ENCODE results near the gene SRP54.

DNA sequence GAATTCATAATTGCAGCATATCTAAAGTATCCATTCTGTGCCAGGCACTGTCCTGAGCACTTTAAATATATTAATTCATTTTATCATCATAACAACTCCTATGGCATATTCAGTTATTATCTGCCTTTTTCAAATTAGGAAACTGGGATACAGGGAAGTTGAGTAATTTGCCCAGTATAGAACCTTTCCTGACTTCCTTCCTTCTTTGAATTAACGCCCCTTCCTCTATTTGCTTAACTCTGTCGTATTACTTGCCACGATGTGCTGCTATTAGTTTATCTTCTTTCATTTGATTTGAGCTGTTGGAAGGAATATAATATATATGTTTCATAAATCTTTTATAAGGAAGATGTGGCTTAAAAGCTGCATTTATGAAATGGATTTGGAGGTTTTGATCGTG is 37.9 kb downstream of the SRP54 start:
- TF ChIP-seq, protein P1, sequence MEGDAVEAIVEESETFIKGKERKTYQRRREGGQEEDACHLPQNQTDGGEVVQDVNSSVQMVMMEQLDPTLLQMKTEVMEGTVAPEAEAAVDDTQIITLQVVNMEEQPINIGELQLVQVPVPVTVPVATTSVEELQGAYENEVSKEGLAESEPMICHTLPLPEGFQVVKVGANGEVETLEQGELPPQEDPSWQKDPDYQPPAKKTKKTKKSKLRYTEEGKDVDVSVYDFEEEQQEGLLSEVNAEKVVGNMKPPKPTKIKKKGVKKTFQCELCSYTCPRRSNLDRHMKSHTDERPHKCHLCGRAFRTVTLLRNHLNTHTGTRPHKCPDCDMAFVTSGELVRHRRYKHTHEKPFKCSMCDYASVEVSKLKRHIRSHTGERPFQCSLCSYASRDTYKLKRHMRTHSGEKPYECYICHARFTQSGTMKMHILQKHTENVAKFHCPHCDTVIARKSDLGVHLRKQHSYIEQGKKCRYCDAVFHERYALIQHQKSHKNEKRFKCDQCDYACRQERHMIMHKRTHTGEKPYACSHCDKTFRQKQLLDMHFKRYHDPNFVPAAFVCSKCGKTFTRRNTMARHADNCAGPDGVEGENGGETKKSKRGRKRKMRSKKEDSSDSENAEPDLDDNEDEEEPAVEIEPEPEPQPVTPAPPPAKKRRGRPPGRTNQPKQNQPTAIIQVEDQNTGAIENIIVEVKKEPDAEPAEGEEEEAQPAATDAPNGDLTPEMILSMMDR (IDR thresholded peaks at IDR 0.05) = no peak
- no peak for TF ChIP-seq POLR2A (IDR thresholded peaks at IDR 0.05; ENCODE audit: low read depth)

Measured in esophagus muscularis mucosa (tissue), 3 donors.